ENCODE results near the gene EPHB2.

DNA sequence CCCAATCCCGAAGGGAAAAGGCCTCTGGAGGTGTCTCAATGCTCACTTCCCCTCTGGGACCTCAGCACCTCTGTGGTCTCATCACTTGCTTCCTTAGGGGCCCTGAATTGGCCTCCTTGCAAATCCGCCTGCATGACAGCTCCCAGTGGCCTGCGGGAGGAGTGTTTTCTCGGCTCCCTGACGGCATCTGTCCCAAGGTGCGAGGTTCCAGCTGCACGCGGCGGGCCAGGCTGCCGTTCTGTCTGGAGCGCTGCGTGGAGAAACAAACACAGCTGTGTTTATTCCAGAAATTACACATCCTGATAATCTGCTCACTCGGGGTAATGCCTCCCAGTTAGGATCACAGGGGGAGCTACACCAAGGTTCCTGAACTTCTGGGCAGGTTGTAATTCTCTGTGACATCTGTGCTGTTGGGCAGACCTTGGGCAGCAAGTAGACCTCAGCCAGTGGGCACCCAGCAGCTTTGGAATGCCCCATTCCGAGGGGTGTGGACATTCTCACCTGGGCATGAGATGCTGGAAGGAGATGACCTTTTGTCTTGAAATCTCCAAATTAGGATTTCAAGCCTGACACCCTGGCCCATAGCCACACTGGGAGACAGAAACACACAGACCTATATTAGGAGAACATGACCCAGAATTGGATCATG, 18.2 kb downstream of the EPHB2 start:
- TF ChIP-seq POLR2A (IDR thresholded peaks at IDR 0.05; ENCODE audit: control extremely low read depth in 1 of 2, low read depth in 2 of 2, low read length in 2 of 2): no peak
- TF ChIP-seq CTCF (IDR thresholded peaks at IDR 0.05; ENCODE audit: control extremely low read depth in 1 of 3, insufficient read depth in 1 of 3, low read depth in 1 of 3, low read length in 3 of 3): peak in 1 of 3 experiments; percentile 7; a peak in 1 of 4 replicates
- no peak for TF ChIP-seq GABPA (IDR thresholded peaks at IDR 0.05; ENCODE audit: borderline replicate concordance, insufficient read depth, low read length)
- TF ChIP-seq FOSL1 (IDR thresholded peaks at IDR 0.05; ENCODE audit: insufficient read depth, low read depth, low read length): no peak
- no peak for TF ChIP-seq EP300 (IDR thresholded peaks at IDR 0.05; ENCODE audit: borderline replicate concordance in 1 of 2, low read depth in 2 of 2, low read length in 2 of 2)
- no peak for TF ChIP-seq TAF1 (IDR thresholded peaks at IDR 0.05; ENCODE audit: low read depth, low read length)
